ENCODE measurements around the gene ASNS. TPM values are rescaled to one million over a fixed set of nuclear protein-coding genes. Genes with fewer than 3 reads are reported as not detected.

The ASNS gene
- total and polyA plus RNA-seq, 10 of the 15 experiments (the other 5 are each of a cell fraction or from before 2014, with no cell fraction given): 33.1 to 105 (median 67.4) TPM

DNA sequence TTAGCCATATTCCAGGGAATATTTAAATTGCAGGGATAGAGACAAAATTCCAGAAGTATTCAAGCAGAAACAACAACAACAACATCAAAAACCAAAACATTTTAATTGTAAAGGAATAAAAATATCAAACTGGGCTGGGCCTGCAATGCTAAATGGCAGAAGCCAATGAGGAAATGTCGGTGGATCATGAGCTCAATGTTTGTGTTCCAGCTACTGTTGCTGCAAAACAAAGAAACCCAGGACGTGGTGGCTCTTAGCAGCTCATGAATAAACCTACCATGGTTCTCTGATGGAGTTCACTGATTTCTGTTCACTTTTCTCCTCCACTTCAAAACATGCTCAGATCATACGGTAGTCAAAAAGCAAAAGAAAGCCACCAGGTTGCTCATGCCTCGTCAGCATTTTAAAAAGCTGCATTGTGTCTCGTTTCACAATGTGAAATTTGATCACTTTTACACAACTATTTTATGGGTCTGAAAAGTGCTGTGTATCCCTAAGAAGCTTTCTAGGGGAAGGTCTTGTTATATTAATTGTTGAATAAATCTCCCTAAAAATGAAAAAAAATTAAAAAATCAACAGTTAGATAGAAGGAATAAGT is 54.0 kb downstream of the ASNS start (continued):
- TF ChIP-seq ETV6 (conservative IDR thresholded peaks at IDR 0.05 in 1 of 2, IDR thresholded peaks at IDR 0.05 in 1 of 2; ENCODE audit: borderline replicate concordance in 1 of 2, low read depth in 1 of 2): no peak

Small RNAs within 50 kb of the gene (small RNA-seq; reads per million reads assigned to genes)
- gene AC005326.1 (not detected), gene AC079781.2 (not detected), gene SNRPCP9 (not detected)

Other genes starting within 250 kb of the ASNS start
- not detected in 2 replicates for gene TAC1, start 140.3 kb downstream of the ASNS start, total RNA-seq (2014; rRNA removed)
- not detected in 2 replicates for gene TAC1, start 140.3 kb downstream of the ASNS start, total RNA-seq (2014; rRNA removed; fragmentation: Illumina TruSeq; extraction: Trizol)
- not detected in 2 replicates for gene TAC1, start 140.3 kb downstream of the ASNS start, total RNA-seq (2021)
- gene TAC1, start 140.3 kb downstream of the ASNS start, polyA plus RNA-seq (2011; rRNA removed): not detected in 2 replicates
- gene TAC1, start 140.3 kb downstream of the ASNS start, polyA plus RNA-seq (2014; fragmentation: Illumina TruSeq; extraction: Trizol): not detected in 2 replicates
- not detected for gene TAC1, start 140.3 kb downstream of the ASNS start, polyA plus RNA-seq (2014; fragmentation: Nextera tagmentation; extraction: Ambion mirVana)
- gene TAC1, start 140.3 kb downstream of the ASNS start, polyA plus RNA-seq (2014; rRNA removed): not detected in 2 replicates
- not detected for gene TAC1, start 140.3 kb downstream of the ASNS start, polyA plus RNA-seq (2016; fragmentation: Nextera tagmentation; extraction: Ambion mirVana)
- gene OCM2, start 117.8 kb upstream of the ASNS start, total RNA-seq (2014; rRNA removed): not detected in 2 replicates
- gene OCM2, start 117.8 kb upstream of the ASNS start, total RNA-seq (2014; rRNA removed; fragmentation: Illumina TruSeq; extraction: Trizol): not detected in 2 replicates
- not detected in 2 replicates for gene OCM2, start 117.8 kb upstream of the ASNS start, total RNA-seq (2021)
- gene OCM2, start 117.8 kb upstream of the ASNS start, polyA plus RNA-seq (2011; rRNA removed): not detected in 2 replicates
- gene OCM2, start 117.8 kb upstream of the ASNS start, polyA plus RNA-seq (2014; fragmentation: Illumina TruSeq; extraction: Trizol): not detected in 2 replicates
- not detected for gene OCM2, start 117.8 kb upstream of the ASNS start, polyA plus RNA-seq (2014; fragmentation: Nextera tagmentation; extraction: Ambion mirVana)
- not detected in 2 replicates for gene OCM2, start 117.8 kb upstream of the ASNS start, polyA plus RNA-seq (2014; rRNA removed)
- not detected for gene OCM2, start 117.8 kb upstream of the ASNS start, polyA plus RNA-seq (2016; fragmentation: Nextera tagmentation; extraction: Ambion mirVana)
- 4.9 and 5.2 TPM in 2 replicates for gene LMTK2, start 234.5 kb upstream of the ASNS start, total RNA-seq (2014; rRNA removed)
- gene LMTK2, start 234.5 kb upstream of the ASNS start, total RNA-seq (2014; rRNA removed; fragmentation: Illumina TruSeq; extraction: Trizol): 4.4 and 4.6 TPM in 2 replicates
- gene LMTK2, start 234.5 kb upstream of the ASNS start, total RNA-seq (2021): 7.9 and 8.7 TPM in 2 replicates
- gene LMTK2, start 234.5 kb upstream of the ASNS start, polyA plus RNA-seq (2011; rRNA removed): 4.0 and 4.6 TPM in 2 replicates
- gene LMTK2, start 234.5 kb upstream of the ASNS start, polyA plus RNA-seq (2014; fragmentation: Illumina TruSeq; extraction: Trizol): 4.1 and 4.6 TPM in 2 replicates
- 1 to 10 TPM in 1 of 2 experiments, under 1 TPM in 1; 0.68 to 1.1 TPM for gene LMTK2, start 234.5 kb upstream of the ASNS start, polyA plus RNA-seq (2014; fragmentation: Nextera tagmentation; extraction: Ambion mirVana)
- gene LMTK2, start 234.5 kb upstream of the ASNS start, polyA plus RNA-seq (2014; rRNA removed): 4.7 and 5.0 TPM in 2 replicates
- 1 to 10 TPM; 2.7 to 3.6 TPM for gene LMTK2, start 234.5 kb upstream of the ASNS start, polyA plus RNA-seq (2016; fragmentation: Nextera tagmentation; extraction: Ambion mirVana)

Data from GM12878 (cell line).